ENCODE measurements around the gene CLCNKA. TPM values are rescaled to one million over a fixed set of nuclear protein-coding genes. Genes with fewer than 3 reads are reported as not detected.

CLCNKA gene
- total RNA-seq, 4 donors from 2014 or later, result 0.10 to 1.3 (median 0.63) TPM; not detected in 1

DNA sequence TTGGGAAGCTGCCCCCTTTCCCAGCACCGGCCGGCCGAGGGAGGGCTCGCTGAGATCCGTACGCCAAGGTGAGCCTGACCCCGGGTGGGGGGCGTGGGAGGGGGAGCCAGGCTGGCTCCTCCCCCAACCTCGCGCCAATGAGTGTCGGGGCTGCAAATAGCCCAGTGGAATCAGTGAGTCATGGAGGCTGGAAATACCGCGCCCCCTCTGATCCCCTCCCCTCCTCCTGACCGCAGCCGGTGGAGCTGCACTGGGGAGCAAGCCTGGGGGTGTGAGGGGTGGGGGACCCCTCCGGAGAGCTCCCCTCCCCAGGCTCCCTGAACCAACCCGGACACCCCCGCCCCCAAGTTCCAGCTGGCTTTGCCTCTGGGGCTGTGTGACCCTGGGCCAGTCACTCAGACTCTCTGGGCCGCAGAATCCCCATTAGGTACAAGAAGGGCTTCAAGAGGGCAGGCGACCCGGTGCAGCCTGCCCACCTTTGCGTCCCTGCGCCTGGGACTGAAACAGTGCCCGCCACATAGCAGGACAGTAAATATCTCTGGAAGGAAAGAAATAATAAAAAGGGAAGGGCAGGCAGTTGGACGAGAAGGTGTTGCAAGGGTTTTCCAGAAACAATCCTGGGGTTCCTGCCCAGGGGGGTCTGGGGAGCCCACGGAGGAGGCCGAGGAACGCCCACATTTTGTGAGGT, 8.5 kb upstream of the CLCNKA start:
- WGBS, 2 donors, result 21 to 35% methylated on average over 18 to 23 of the region's 28 CpGs
- DNase-seq (ENCODE audit: low spot score in 2 of 2), result peak in 1 of 2 donors; percentile 93

GRCh38 chr1:16013908-16014258, 8.0 kb upstream of the CLCNKA start:
- intact Hi-C loops (cut with DNase I; ENCODE audit: low total_unique reads), result no loop called here
- H3K4me3 ChIP-seq (ENCODE audit: low read depth, poor library complexity, severe bottlenecking), result no peak overlapping the region
- 62 to 73% methylated on average over 4 of the region's 4 CpGs for WGBS, 2 donors
- TF ChIP-seq, protein P1, sequence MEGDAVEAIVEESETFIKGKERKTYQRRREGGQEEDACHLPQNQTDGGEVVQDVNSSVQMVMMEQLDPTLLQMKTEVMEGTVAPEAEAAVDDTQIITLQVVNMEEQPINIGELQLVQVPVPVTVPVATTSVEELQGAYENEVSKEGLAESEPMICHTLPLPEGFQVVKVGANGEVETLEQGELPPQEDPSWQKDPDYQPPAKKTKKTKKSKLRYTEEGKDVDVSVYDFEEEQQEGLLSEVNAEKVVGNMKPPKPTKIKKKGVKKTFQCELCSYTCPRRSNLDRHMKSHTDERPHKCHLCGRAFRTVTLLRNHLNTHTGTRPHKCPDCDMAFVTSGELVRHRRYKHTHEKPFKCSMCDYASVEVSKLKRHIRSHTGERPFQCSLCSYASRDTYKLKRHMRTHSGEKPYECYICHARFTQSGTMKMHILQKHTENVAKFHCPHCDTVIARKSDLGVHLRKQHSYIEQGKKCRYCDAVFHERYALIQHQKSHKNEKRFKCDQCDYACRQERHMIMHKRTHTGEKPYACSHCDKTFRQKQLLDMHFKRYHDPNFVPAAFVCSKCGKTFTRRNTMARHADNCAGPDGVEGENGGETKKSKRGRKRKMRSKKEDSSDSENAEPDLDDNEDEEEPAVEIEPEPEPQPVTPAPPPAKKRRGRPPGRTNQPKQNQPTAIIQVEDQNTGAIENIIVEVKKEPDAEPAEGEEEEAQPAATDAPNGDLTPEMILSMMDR (IDR thresholded peaks at IDR 0.05), result no peak
- no peak for TF ChIP-seq POLR2A (IDR thresholded peaks at IDR 0.05)
- no peak for DNase-seq (ENCODE audit: low spot score in 2 of 2)

More for the DNA sequence above, 8.5 kb upstream of the CLCNKA start:
- no peak overlapping the region for H3K4me3 ChIP-seq (ENCODE audit: low read depth, poor library complexity, severe bottlenecking)
- intact Hi-C loops (cut with DNase I; ENCODE audit: low total_unique reads), result no loop called here
- TF ChIP-seq, protein P1 (IDR thresholded peaks at IDR 0.05), result no peak
- no peak for TF ChIP-seq POLR2A (IDR thresholded peaks at IDR 0.05)

DNA sequence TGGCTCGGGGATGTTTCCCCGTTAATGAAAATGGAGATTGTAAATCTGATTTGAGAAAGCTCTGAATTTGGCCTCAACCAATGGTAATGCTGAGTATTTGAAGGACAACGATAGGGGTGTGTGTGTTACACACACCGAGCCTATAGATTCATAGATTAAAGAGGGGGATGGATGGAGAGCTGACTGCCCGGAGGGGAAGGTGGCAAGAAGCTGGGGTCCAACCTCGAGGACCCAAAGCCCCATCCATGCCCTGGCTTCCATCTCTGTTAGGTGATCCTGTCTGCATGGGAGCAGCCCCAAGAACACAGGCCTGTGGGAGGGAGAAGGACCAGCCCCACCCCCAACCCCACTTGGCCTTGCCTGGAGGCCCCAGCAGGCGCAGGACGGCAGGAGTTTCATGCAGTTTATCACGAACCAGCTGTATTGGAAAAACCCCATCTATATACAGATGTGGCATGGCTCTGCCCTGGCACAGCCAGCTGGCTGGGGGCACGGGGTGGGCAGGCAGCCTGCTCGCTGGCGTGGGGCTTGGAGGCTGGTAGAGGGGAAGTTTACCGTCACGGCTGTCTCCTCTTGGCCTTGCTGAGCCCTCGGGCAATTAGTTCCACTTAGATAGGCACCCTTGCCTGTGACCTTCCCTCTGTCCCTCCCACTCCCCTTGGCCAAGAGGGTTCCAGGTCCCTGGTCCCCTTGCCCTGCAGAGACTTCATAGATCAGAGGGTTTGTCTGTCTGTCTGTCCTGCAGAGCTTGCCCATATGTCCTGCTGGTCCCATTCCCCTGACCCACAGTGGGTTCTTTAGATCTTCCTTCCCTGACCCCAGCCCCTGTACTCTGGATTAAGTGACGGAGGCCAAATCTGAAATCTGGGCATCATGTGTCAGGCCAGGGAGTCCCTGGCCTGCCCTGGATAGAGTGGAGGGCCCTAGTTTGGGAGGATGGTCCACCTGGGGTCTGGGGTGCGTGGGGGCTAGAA, 7.0 kb upstream of the CLCNKA start:
- intact Hi-C loops (cut with DNase I; ENCODE audit: low total_unique reads), result no loop called here
- H3K4me3 ChIP-seq (ENCODE audit: low read depth, poor library complexity, severe bottlenecking), result no peak overlapping the region
- 58 to 61% methylated on average over 15 to 17 of the region's 17 CpGs for WGBS, 2 donors
- peak in 1 of 2 donors; percentile 90 for DNase-seq (ENCODE audit: low spot score in 2 of 2)
- TF ChIP-seq POLR2A (IDR thresholded peaks at IDR 0.05), result no peak
- TF ChIP-seq, protein P1 (IDR thresholded peaks at IDR 0.05), result no peak

- no peak overlapping the region for H3K4me3 ChIP-seq (ENCODE audit: low read depth, poor library complexity, severe bottlenecking)
- intact Hi-C loops (cut with DNase I; ENCODE audit: low total_unique reads), result no loop called here
- TF ChIP-seq POLR2A (IDR thresholded peaks at IDR 0.05), result no peak
- TF ChIP-seq, protein P1 (IDR thresholded peaks at IDR 0.05), result no peak
- no peak for DNase-seq (ENCODE audit: low spot score in 2 of 2)
- WGBS, 2 donors, result 92 to 95% methylated on average over 24 to 25 of the region's 25 CpGs
Measured at GRCh38 chr1:16015491-16015890, 6.3 kb upstream of the CLCNKA start.

- intact Hi-C loops (cut with DNase I; ENCODE audit: low total_unique reads), result no loop called here
- 64 to 73% methylated on average over 22 to 23 of the region's 23 CpGs for WGBS, 2 donors
- TF ChIP-seq, protein P1 (IDR thresholded peaks at IDR 0.05), result no peak
- no peak for TF ChIP-seq POLR2A (IDR thresholded peaks at IDR 0.05)
- no peak for DNase-seq (ENCODE audit: low spot score in 2 of 2)
- no peak overlapping the region for H3K4me3 ChIP-seq (ENCODE audit: low read depth, poor library complexity, severe bottlenecking)
Measured at GRCh38 chr1:16015960-16016901, 5.6 kb upstream of the CLCNKA start.

Data from lower leg skin (tissue), 4 donors.